Measurements from ENCODE around the gene BSPRY. TPM values are rescaled to one million over a fixed set of nuclear protein-coding genes. Genes with fewer than 3 reads are reported as not detected.
"Not testable (repeated sequence)": the region's sequence is repeated elsewhere in the genome, so short reads cannot be mapped to it uniquely, and the experiment has no call there.

Gene BSPRY
- total and polyA plus RNA-seq, 4 experiments from 2014 or later = 0.24 to 0.93 TPM; not detected in 2

DNA sequence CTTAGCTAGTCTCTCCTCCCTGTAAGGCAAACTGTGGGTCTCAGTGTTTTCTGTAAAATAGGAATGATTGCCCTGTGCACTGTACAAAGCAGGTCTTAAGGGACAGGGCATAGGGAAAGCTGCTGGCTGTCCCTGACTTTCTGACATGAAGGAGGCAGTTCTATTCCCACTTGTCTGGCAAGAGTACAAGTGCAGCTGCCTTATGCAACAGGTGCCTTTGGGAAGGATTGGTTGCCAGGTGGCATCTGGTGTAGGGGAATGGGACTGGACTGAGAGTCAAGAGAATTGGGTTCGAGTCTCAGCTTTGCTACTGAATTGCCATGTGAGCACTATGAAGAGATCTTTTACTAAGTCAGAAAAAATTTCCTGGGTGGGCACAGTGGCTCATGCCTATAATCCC lies 10.0 kb downstream of the BSPRY start:
- Mint-ChIP-seq H3K9me3 (no peaks in the 10 kb centered on the region), H3K4me1 (no peaks in the 10 kb centered on the region), H3K27ac (no peak overlapping the region), H3K36me3 (no peaks in the 10 kb centered on the region), H3K27me3 (peaks cover 3 to 8% of the 10 kb centered on the region in 2 donors), H3K4me3 (no peak overlapping the region)
- Histone ChIP-seq H3K4me1 (ENCODE audit: insufficient read depth, low read length) (no peaks in the 10 kb centered on the region), H3K27me3 (ENCODE audit: insufficient read depth, low read length) (no peaks in the 10 kb centered on the region), H3K4me3 (ENCODE audit: low read length in 2 of 2) (no peak overlapping the region), H3K36me3 (ENCODE audit: insufficient read depth, low read length) (no peaks in the 10 kb centered on the region), H3K27ac (ENCODE audit: low read depth, low read length) (no peak overlapping the region), H3K9me3 (ENCODE audit: control insufficient read depth in 1 of 2, low read length in 2 of 2) (no peaks in the 10 kb centered on the region)
- no peak for DNase-seq
- CTCF ChIA-PET (ENCODE audit: partially characterized antibody) = no interaction called here
- POLR2A ChIA-PET (ENCODE audit: partially characterized antibody) = no interaction called here
- intact Hi-C loops (cut with micrococcal nuclease) = no loop called here

DNA sequence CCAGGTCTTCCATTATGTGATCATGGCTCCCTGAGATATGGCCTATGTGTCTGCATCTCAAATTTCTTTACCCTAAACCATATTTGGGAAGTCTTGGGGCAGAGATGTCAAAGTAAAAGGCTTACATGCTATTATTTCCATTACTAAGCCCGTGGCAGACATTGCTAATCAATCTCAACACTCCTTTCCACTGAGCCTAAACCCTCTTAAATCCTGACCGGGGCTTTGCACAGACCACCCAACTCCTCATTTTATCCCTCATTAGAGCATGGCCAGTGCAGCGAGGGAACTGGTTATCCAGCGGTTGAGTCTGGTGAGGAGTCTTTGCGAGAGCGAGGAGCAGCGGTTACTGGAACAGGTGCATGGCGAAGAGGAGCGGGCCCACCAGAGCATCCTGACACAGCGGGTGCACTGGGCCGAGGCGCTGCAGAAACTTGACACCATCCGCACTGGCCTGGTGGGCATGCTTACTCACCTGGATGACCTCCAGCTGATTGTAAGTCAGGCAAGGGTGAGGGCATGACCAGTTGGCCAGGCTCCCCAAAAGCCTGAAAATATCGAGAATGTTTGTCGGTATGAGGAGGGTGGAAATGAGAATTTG lies 11.0 kb downstream of the BSPRY start:
- Mint-ChIP-seq H3K27ac (no peak overlapping the region), H3K27me3 (peaks cover 3 to 8% of the 10 kb centered on the region in 2 donors), H3K4me1 (no peaks in the 10 kb centered on the region), H3K9me3 (no peaks in the 10 kb centered on the region), H3K36me3 (no peaks in the 10 kb centered on the region), H3K4me3 (no peak overlapping the region)
- no peak overlapping the region for H3K4me3 ChIP-seq (ENCODE audit: low read length in 2 of 2)
- ChIA-PET POLR2A (ENCODE audit: partially characterized antibody) (no interaction called here), CTCF (ENCODE audit: partially characterized antibody) (no interaction called here)
- intact Hi-C loops (cut with micrococcal nuclease) = no loop called here
- DNase-seq = no peak
- no peaks in the 10 kb centered on the region for H3K36me3 ChIP-seq (ENCODE audit: insufficient read depth, low read length)
- H3K4me1 ChIP-seq (ENCODE audit: insufficient read depth, low read length) = no peaks in the 10 kb centered on the region
- no peaks in the 10 kb centered on the region for H3K9me3 ChIP-seq (ENCODE audit: control insufficient read depth in 1 of 2, low read length in 2 of 2)
- H3K27me3 ChIP-seq (ENCODE audit: insufficient read depth, low read length) = no peaks in the 10 kb centered on the region
- H3K27ac ChIP-seq (ENCODE audit: low read depth, low read length) = no peak overlapping the region

DNA sequence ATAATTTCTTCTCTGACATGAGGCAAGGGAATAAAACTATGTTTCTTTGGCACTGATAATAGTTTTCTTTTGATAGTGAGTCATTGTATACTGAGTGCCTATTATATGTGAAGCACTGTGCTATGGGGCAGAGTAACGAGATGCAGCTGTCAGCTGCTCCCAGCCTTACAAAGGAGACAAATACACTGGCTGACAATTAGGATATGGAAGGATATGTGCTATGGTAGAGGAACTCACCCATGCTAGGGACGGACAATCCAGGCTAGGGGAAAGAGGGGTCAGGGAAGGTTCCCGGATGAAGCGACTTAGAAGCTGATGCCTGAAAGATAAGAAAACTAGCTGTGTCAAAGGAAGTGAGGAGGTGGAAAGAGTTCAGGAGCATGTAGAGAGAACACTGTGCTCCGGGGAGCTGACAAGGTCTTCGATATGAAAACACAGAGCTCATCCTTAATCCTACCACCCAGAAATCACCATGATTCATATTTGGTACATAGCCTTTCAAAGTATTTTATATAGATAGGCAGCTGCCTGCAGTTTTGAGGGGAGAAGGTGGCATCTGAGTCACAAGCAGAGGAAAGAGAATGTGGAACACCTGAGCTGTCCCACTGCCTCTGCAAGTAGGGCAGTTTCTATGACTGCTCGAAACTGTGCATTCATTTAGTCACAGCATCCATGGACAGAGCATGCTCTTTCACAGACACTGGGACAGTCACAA lies 12.1 kb downstream of the BSPRY start:
- no peaks in the 10 kb centered on the region for H3K36me3 ChIP-seq (ENCODE audit: insufficient read depth, low read length)
- no peak overlapping the region for H3K27ac Mint-ChIP-seq
- intact Hi-C loops (cut with micrococcal nuclease) = no loop called here
- no peaks in the 10 kb centered on the region for H3K4me1 ChIP-seq (ENCODE audit: insufficient read depth, low read length)
- peaks cover 0 to 2% (median 0%) of the 10 kb centered on the region in 8 donors for H3K9me3 Mint-ChIP-seq
- H3K36me3 Mint-ChIP-seq = no peaks in the 10 kb centered on the region
- H3K9me3 ChIP-seq (ENCODE audit: control insufficient read depth in 1 of 2, low read length in 2 of 2) = no peaks in the 10 kb centered on the region
- no peak overlapping the region for H3K4me3 ChIP-seq (ENCODE audit: low read length in 2 of 2)
- no peak overlapping the region for H3K27ac ChIP-seq (ENCODE audit: low read depth, low read length)
- no peak for DNase-seq
- H3K4me3 Mint-ChIP-seq = no peak overlapping the region
- CTCF ChIA-PET (ENCODE audit: partially characterized antibody) = interaction anchor here (1.0 kb wide), 1 partner anchor 297 kb away, joined by 3 read pairs; no protein-coding TSS in a partner anchor
- no peaks in the 10 kb centered on the region for H3K27me3 ChIP-seq (ENCODE audit: insufficient read depth, low read length)
- H3K27me3 Mint-ChIP-seq = peaks cover 0 to 7% of the 10 kb centered on the region in 2 donors
- no peaks in the 10 kb centered on the region for H3K4me1 Mint-ChIP-seq
- POLR2A ChIA-PET (ENCODE audit: partially characterized antibody) = no interaction called here

DNA sequence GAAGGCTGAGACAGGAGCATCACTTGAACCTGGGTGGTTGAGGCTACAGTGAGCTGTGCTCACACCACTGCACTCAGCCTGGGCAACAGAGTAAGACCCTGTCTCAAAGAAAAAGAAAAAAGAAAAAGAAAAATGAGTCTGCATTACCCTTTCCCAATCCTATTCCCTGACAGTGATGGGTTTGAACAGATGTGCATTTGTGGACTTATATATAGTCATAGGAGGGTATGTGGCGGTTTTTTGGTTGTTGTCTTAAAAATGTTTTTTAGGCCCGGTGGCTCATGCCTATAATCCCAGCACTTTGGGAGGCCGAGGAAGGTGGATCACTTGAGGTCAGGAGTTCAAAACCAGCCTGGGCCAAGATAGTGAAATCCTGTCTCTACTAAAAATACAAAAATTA lies 14.0 kb downstream of the BSPRY start:
- no peak for DNase-seq
- ChIA-PET CTCF (ENCODE audit: partially characterized antibody) (interaction anchor here (1.4 kb wide), 1 partner anchor 251 kb away, joined by 3 read pairs; no protein-coding TSS in a partner anchor), POLR2A (ENCODE audit: partially characterized antibody) (no interaction called here)
- Mint-ChIP-seq H3K27me3 (peaks cover 0 to 2% of the 10 kb centered on the region in 2 donors), H3K9me3 (peaks cover 0 to 2% (median 0%) of the 10 kb centered on the region in 8 donors), H3K27ac (no peak overlapping the region), H3K4me1 (no peaks in the 10 kb centered on the region), H3K36me3 (no peaks in the 10 kb centered on the region), H3K4me3 (no peak overlapping the region)
- Histone ChIP-seq H3K27me3 (ENCODE audit: insufficient read depth, low read length) (no peaks in the 10 kb centered on the region), H3K9me3 (ENCODE audit: control insufficient read depth in 1 of 2, low read length in 2 of 2) (no peaks in the 10 kb centered on the region), H3K4me3 (ENCODE audit: low read length in 2 of 2) (no peak overlapping the region), H3K36me3 (ENCODE audit: insufficient read depth, low read length) (no peaks in the 10 kb centered on the region), H3K27ac (ENCODE audit: low read depth, low read length) (no peak overlapping the region), H3K4me1 (ENCODE audit: insufficient read depth, low read length) (no peaks in the 10 kb centered on the region)
- intact Hi-C loops (cut with micrococcal nuclease) = no loop called here

DNA sequence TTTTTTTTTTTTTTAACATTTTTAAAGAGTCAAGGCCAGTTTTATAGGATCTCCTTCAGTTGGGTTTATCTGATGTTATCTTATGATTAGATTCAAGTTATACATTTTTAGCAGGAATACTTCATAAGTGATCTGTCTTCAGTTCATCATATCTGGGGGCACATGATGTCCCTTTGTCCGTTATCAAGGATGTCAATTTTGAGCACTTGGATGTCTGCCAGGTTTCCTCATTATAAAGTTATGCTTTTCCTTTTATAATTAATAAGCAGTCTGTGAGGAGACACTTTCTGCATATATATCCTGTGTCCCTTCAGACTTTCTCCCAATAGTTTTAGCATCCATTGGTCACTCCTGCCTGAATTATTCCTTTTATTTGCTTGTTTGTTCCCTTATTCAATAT lies 15.6 kb downstream of the BSPRY start:
- no peaks in the 10 kb centered on the region for H3K27me3 Mint-ChIP-seq
- ChIA-PET POLR2A (ENCODE audit: partially characterized antibody) (no interaction called here), CTCF (ENCODE audit: partially characterized antibody) (interaction anchor here (1.2 to 1.6 kb wide), 2 partner anchors 11 to 37 kb away, joined by 3 to 7 read pairs; partner anchors contain the start of gene HDHD3)
- no peak for DNase-seq
- H3K27ac Mint-ChIP-seq = no peak overlapping the region
- peaks cover 0 to 2% (median 0%) of the 10 kb centered on the region in 8 donors for H3K9me3 Mint-ChIP-seq
- no peak overlapping the region for H3K4me3 Mint-ChIP-seq
- H3K36me3 ChIP-seq (ENCODE audit: insufficient read depth, low read length) = no peaks in the 10 kb centered on the region
- H3K36me3 Mint-ChIP-seq = no peaks in the 10 kb centered on the region
- H3K4me3 ChIP-seq (ENCODE audit: low read length in 2 of 2) = no peak overlapping the region
- no peaks in the 10 kb centered on the region for H3K9me3 ChIP-seq (ENCODE audit: control insufficient read depth in 1 of 2, low read length in 2 of 2)
- H3K4me1 ChIP-seq (ENCODE audit: insufficient read depth, low read length) = no peaks in the 10 kb centered on the region
- no peaks in the 10 kb centered on the region for H3K27me3 ChIP-seq (ENCODE audit: insufficient read depth, low read length)
- H3K4me1 Mint-ChIP-seq = no peaks in the 10 kb centered on the region
- no peak overlapping the region for H3K27ac ChIP-seq (ENCODE audit: low read depth, low read length)
- intact Hi-C loops (cut with micrococcal nuclease) = no loop called here

DNA sequence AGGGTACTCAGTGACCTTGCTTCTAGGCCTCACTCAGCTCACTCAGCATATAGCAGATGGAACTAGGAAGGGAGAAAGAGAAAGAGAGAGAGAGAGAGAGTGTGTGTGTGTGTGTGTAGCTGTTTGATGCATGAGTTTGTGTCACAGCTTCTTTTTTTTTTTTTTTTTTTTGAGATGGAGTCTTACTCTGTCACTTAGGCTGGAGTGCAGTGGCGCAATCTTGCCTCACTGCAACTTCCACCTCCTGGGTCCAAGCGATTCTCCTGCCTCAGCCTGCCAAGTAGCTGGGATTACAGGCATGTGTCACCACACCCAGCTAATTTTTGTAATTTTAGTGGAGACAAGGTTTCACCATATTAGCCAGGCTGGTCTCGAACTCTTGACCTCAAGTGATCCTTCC lies 16.3 kb downstream of the BSPRY start:
- intact Hi-C loops (cut with micrococcal nuclease); H3K9me3 ChIP-seq (ENCODE audit: control insufficient read depth in 1 of 2, low read length in 2 of 2); H3K27ac ChIP-seq (ENCODE audit: low read depth, low read length); POLR2A ChIA-PET (ENCODE audit: partially characterized antibody); H3K4me1 Mint-ChIP-seq; H3K27me3 Mint-ChIP-seq; H3K36me3 Mint-ChIP-seq; H3K4me1 ChIP-seq (ENCODE audit: insufficient read depth, low read length); H3K4me3 ChIP-seq (ENCODE audit: low read length in 2 of 2); H3K27ac Mint-ChIP-seq; H3K4me3 Mint-ChIP-seq; H3K36me3 ChIP-seq (ENCODE audit: insufficient read depth, low read length); DNase-seq; H3K9me3 Mint-ChIP-seq; H3K27me3 ChIP-seq (ENCODE audit: insufficient read depth, low read length): not testable (repeated sequence)
- CTCF ChIA-PET (ENCODE audit: partially characterized antibody) = interaction anchor here (1.2 to 1.6 kb wide), 2 partner anchors 11 to 36 kb away, joined by 3 to 7 read pairs; partner anchors contain the start of gene HDHD3

DNA sequence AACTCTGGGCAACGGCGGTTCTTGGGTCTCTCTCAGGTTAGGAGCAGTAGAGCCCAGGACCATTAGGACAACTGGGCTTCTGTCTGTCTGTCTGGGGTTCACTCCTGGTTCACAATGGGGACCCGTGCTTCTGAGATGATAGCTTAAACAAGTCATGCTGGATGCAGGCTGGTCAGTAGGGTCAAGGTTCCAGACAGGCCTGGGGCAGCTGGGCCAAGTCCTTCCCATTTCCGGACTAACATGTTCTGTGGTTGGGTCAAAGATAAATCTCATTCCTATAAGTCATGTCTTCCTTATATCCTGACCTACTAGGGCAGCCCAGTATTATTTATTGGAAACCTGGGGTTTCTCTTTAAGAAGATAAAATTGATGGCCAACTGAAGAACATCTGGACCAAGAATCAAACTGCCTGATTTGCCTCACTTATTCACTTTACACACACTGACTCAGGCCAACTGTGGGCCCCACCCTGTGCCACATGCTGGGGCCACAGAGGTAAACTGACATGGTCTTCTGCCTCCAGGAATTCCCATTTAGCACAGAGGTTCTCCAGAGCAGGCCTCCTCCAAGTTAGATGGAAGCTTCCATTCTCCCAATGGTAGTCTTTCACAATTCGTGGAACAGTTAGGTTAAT lies 19.1 kb downstream of the BSPRY start:
- Mint-ChIP-seq H3K4me1 (no peaks in the 10 kb centered on the region), H3K9me3 (peaks cover 0 to 2% (median 0%) of the 10 kb centered on the region in 8 donors), H3K27ac (peak overlapping the region in 1 of 7 donors; percentile 47), H3K36me3 (peaks cover 0 to 11% of the 10 kb centered on the region in 2 donors), H3K4me3 (no peak overlapping the region), H3K27me3 (no peaks in the 10 kb centered on the region)
- Histone ChIP-seq H3K4me1 (ENCODE audit: insufficient read depth, low read length) (no peaks in the 10 kb centered on the region), H3K36me3 (ENCODE audit: insufficient read depth, low read length) (peaks cover 8% of the 10 kb centered on the region), H3K9me3 (ENCODE audit: control insufficient read depth in 1 of 2, low read length in 2 of 2) (no peaks in the 10 kb centered on the region), H3K27me3 (ENCODE audit: insufficient read depth, low read length) (no peaks in the 10 kb centered on the region), H3K4me3 (ENCODE audit: low read length in 2 of 2) (no peak overlapping the region), H3K27ac (ENCODE audit: low read depth, low read length) (no peak overlapping the region)
- CTCF ChIA-PET (ENCODE audit: partially characterized antibody) = no interaction called here
- DNase-seq = no peak
- POLR2A ChIA-PET (ENCODE audit: partially characterized antibody) = no interaction called here
- intact Hi-C loops (cut with micrococcal nuclease) = no loop called here
